Measurements from ENCODE around the gene GABRR3. TPM values are rescaled to one million over a fixed set of nuclear protein-coding genes. Genes with fewer than 3 reads are reported as not detected.

Gene GABRR3
- polyA plus RNA-seq, 1 donor (not counting 4 experiments of a cell fraction or from before 2014, with no cell fraction given) = not detected

DNA sequence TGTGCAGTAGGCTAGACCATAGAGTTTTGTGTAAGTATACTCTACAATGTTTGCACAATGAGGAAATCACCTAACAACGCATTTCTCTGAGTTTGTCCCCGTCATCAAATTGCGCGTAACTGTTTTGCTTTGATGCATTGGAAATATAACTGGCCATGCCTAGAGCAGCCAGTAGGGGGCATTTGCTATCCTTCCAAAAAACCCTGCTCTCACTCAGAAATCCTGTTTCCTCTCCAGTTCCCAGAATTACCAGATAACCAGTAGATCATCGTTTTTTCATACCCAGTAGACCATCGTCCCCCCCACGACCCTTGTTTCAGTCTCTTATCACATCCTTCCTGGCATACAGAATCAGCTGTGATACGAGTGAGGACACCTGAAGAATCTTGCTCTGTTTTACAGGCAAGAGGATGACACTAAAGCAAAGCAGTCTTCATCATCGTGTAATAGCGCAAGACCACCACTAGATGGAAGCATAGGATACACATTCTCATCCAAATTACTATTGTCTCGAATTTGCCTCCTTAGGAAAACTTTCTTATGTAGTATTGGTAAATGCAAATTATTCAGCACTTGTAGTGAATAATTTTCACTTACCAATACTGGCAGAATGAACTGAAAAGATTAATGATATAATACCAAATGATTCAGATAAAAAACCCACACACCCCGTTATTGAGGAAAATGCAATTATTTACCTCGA, 4.4 kb upstream of the GABRR3 start:
- no peak overlapping the region for H3K9ac ChIP-seq (ENCODE audit: control insufficient read depth, extremely low read depth, insufficient read depth, low read length)
- no peaks in the 10 kb centered on the region for H4K20me1 ChIP-seq (ENCODE audit: control insufficient read depth, extremely low read depth, insufficient read depth, low read length)
- no peaks in the 10 kb centered on the region for H3K4me1 ChIP-seq (ENCODE audit: control insufficient read depth, extremely low read depth, insufficient read depth, low read length)
- FAIRE-seq = peak; percentile 95
- dilution Hi-C loops (cut with MboI; ENCODE audit: extremely low pct_ligation_motif_present, low sequenced_read_pairs) = no loop called here
- H3K27me3 ChIP-seq (ENCODE audit: control insufficient read depth, extremely low read depth, insufficient read depth, low read length) = no peaks in the 10 kb centered on the region
- peak; percentile 49 for DNase-seq (ENCODE audit: low read depth, low spot score)
- no peaks in the 10 kb centered on the region for H3K9me3 ChIP-seq (ENCODE audit: control insufficient read depth, low read depth, low read length)
- H3K4me2 ChIP-seq (ENCODE audit: control insufficient read depth, extremely low read depth, insufficient read depth, low read depth, low read length) = peak overlapping the region; percentile 92
- H2AFZ ChIP-seq (ENCODE audit: control insufficient read depth, low read length) = peak overlapping the region; percentile 91
- H3K9me1 ChIP-seq (ENCODE audit: control insufficient read depth, extremely low read depth, insufficient read depth, low read length) = no peaks in the 10 kb centered on the region
- H3K27ac ChIP-seq (ENCODE audit: control insufficient read depth, insufficient read depth, low read length) = no peak overlapping the region
- H3K36me3 ChIP-seq (ENCODE audit: control insufficient read depth in 2 of 2, extremely low read depth in 1 of 2, insufficient read depth in 2 of 2, low read length in 2 of 2) = no peaks in the 10 kb centered on the region
- TF ChIP-seq EZH2 (IDR thresholded peaks at IDR 0.05; ENCODE audit: low read length) (no peak), CTCF (optimal IDR thresholded peaks at IDR 0.05 in 1 of 3, IDR thresholded peaks at IDR 0.05 in 1 of 3, conservative IDR thresholded peaks at IDR 0.05 in 1 of 3; ENCODE audit: extremely low read depth in 1 of 3, insufficient read depth in 2 of 3, low read length in 3 of 3) (peak; percentile 66 to 72 (median 68))
- H3K79me2 ChIP-seq (ENCODE audit: control insufficient read depth, insufficient read depth, low read length) = no peaks in the 10 kb centered on the region
- H3K4me3 ChIP-seq (ENCODE audit: control insufficient read depth in 2 of 3, extremely low read depth in 1 of 3, insufficient read depth in 2 of 3, low read depth in 1 of 3, low read length in 3 of 3) = peak overlapping the region; percentile 8 to 68 (median 50)

DNA sequence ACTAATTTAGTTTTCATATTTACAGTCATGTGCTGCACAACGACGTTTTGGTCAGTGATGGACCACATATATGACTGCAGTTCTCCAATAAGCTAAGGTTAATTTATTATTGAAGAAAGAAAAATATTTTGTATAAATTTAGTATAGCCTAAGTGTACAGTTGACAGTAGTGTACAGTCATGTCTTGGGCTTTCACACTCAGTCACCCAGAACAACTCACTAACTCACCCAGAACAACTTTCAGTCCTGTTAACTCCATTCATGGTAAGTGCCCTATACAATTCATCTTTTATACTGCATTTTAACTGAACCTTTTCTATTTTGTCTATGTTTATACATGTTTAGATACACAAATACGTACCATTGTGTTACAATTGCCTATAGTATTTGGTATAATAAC, 3.8 kb upstream of the GABRR3 start:
- Histone ChIP-seq H3K9me1 (ENCODE audit: control insufficient read depth, extremely low read depth, insufficient read depth, low read length) (no peaks in the 10 kb centered on the region), H3K79me2 (ENCODE audit: control insufficient read depth, insufficient read depth, low read length) (no peaks in the 10 kb centered on the region), H3K4me3 (ENCODE audit: control insufficient read depth in 2 of 3, extremely low read depth in 1 of 3, insufficient read depth in 2 of 3, low read depth in 1 of 3, low read length in 3 of 3) (peak overlapping the region in 1 of 3 experiments; percentile 68), H3K27me3 (ENCODE audit: control insufficient read depth, extremely low read depth, insufficient read depth, low read length) (no peaks in the 10 kb centered on the region), H3K27ac (ENCODE audit: control insufficient read depth, insufficient read depth, low read length) (no peak overlapping the region), H4K20me1 (ENCODE audit: control insufficient read depth, extremely low read depth, insufficient read depth, low read length) (no peaks in the 10 kb centered on the region), H2AFZ (ENCODE audit: control insufficient read depth, low read length) (peak overlapping the region; percentile 56), H3K9ac (ENCODE audit: control insufficient read depth, extremely low read depth, insufficient read depth, low read length) (no peak overlapping the region), H3K36me3 (ENCODE audit: control insufficient read depth in 2 of 2, extremely low read depth in 1 of 2, insufficient read depth in 2 of 2, low read length in 2 of 2) (no peaks in the 10 kb centered on the region), H3K4me1 (ENCODE audit: control insufficient read depth, extremely low read depth, insufficient read depth, low read length) (no peaks in the 10 kb centered on the region), H3K9me3 (ENCODE audit: control insufficient read depth, low read depth, low read length) (no peaks in the 10 kb centered on the region), H3K4me2 (ENCODE audit: control insufficient read depth, extremely low read depth, insufficient read depth, low read depth, low read length) (peak overlapping the region; percentile 92)
- dilution Hi-C loops (cut with MboI; ENCODE audit: extremely low pct_ligation_motif_present, low sequenced_read_pairs) = no loop called here
- no peak for FAIRE-seq
- TF ChIP-seq EZH2 (IDR thresholded peaks at IDR 0.05; ENCODE audit: low read length) (no peak), CTCF (optimal IDR thresholded peaks at IDR 0.05 in 1 of 3, IDR thresholded peaks at IDR 0.05 in 1 of 3, conservative IDR thresholded peaks at IDR 0.05 in 1 of 3; ENCODE audit: extremely low read depth in 1 of 3, insufficient read depth in 2 of 3, low read length in 3 of 3) (no peak)
- DNase-seq (ENCODE audit: low read depth, low spot score) = no peak
